B cell (primary cell): ENCODE measurements around the gene GAB3. TPM values are rescaled to one million over a fixed set of nuclear protein-coding genes. Genes with fewer than 3 reads are reported as not detected.
"Not testable (repeated sequence)": the region's sequence is repeated elsewhere in the genome, so short reads cannot be mapped to it uniquely, and the experiment has no call there.

Experiments used
- ATAC-seq: fragments of 200-7000 bp; cut with Tn5 transposase; one replicate; pipeline ENCODE4 v1.10.0; 2021; ENCODE audit warnings: low read depth, mild to moderate bottlenecking, moderate number of reproducible peaks, moderate library complexity
- CTCF ChIA-PET: fragments of 350-600 bp; sonication (Branson Sonifier 250); formaldehyde crosslinking; loops from one replicate; lab custom pipeline; 2021; ENCODE audit warnings: antibody characterized with exemption, inconsistent platforms; lab: Charles Lee
- POLR2A ChIA-PET: fragments of 350-600 bp; sonication (Branson Sonifier 250); formaldehyde crosslinking; loops from one replicate; lab custom pipeline; 2021; ENCODE audit warnings: antibody characterized with exemption; lab: Charles Lee
- DNase-seq: peaks from one replicate; pipeline ENCODE4 v3.0.0; 2013
- H2AFZ ChIP-seq: 2 replicates; pipeline ENCODE4 v1.6.1; 2012; ENCODE audit warnings: mild to moderate bottlenecking, low read depth, low read length; ENCODE audit not compliant: insufficient read depth, poor library complexity, severe bottlenecking
- H3K27ac ChIP-seq, 2 donors: 1 replicate in 1 of 2; 2 replicates in 1 of 2; pipeline ENCODE4 v1.5.1; 2012 to 2013; ENCODE audit warnings: low read length in 2 of 2, mild to moderate bottlenecking in 2 of 2, moderate library complexity in 1 of 2
- H3K27me3 ChIP-seq, 4 experiments: fragments of 200-600 bp in 1 of 4; sonication (generic) in 1 of 4; replicated peaks in 1 of 4; 1 replicate in 2 of 4; 2 replicates in 2 of 4; pipeline versions ENCODE4 v1.6.1 to v1.7.0; 2013 to 2016; ENCODE audit warnings: low read length in 3 of 4, mild to moderate bottlenecking in 2 of 4, mixed read lengths in 1 of 4, moderate library complexity in 1 of 4; ENCODE audit not compliant: insufficient read depth in 4 of 4, control insufficient read depth in 3 of 4; ENCODE audit errors: control extremely low read depth in 1 of 4
- H3K36me3 ChIP-seq, 2 experiments: replicated peaks in 1 of 2; 1 replicate in 1 of 2; 2 replicates in 1 of 2; pipeline versions ENCODE4 v1.6.1 to v1.7.1; 2013; ENCODE audit warnings: low read length in 1 of 2; ENCODE audit not compliant: insufficient read depth in 2 of 2, control insufficient read depth in 1 of 2; ENCODE audit errors: control extremely low read depth in 1 of 2, extremely low read depth in 1 of 2
- H3K4me1 ChIP-seq, 2 donors: fragments of 200-600 bp in 1 of 2; sonication (generic) in 1 of 2; 1 replicate in 1 of 2; 2 replicates in 1 of 2; pipeline versions ENCODE4 v1.5.1 to v1.6.1; 2013 to 2017; ENCODE audit warnings: low read length in 2 of 2; ENCODE audit not compliant: control insufficient read depth in 2 of 2, insufficient read depth in 2 of 2
- H3K4me2 ChIP-seq: replicated peaks from 2 replicates; pipeline ENCODE3; 2012; ENCODE audit warnings: mild to moderate bottlenecking, low read depth, low read length; ENCODE audit not compliant: poor library complexity, severe bottlenecking
- H3K4me3 ChIP-seq, 5 experiments: fragments of 200-600 bp in 1 of 5; sonication (generic) in 1 of 5; 1 replicate in 3 of 5; 2 replicates in 2 of 5; pipeline versions ENCODE4 v1.5.1 to v1.7.0; 2011 to 2016; ENCODE audit warnings: low read length in 4 of 5, mild to moderate bottlenecking in 4 of 5, low read depth in 2 of 5, control low read depth in 1 of 5, moderate library complexity in 1 of 5; ENCODE audit not compliant: insufficient read depth in 1 of 5; ENCODE audit errors: control extremely low read depth in 1 of 5, extremely low read depth in 1 of 5
- H3K79me2 ChIP-seq: fragments of 200-600 bp; sonication (generic); one replicate; pipeline ENCODE4 v1.6.0; 2016; ENCODE audit warnings: low read length; ENCODE audit not compliant: control insufficient read depth, insufficient read depth
- H3K9ac ChIP-seq: fragments of 200-600 bp; sonication (generic); 2 replicates; pipeline ENCODE4 v1.6.1; 2017; ENCODE audit warnings: mild to moderate bottlenecking, low read length, moderate library complexity
- H3K9me3 ChIP-seq, 3 donors: one replicate each; pipeline versions ENCODE4 v1.6.1 to v1.7.1; 2013; ENCODE audit warnings: low read length in 2 of 3; ENCODE audit not compliant: control insufficient read depth in 2 of 3, insufficient read depth in 1 of 3; ENCODE audit errors: control extremely low read depth in 1 of 3
- H4K20me1 ChIP-seq: 2 replicates; pipeline ENCODE4 v1.6.0; 2012; ENCODE audit warnings: mild to moderate bottlenecking, low read length; ENCODE audit not compliant: insufficient read depth, control insufficient read depth, poor library complexity, severe bottlenecking
- H3K27ac Mint-ChIP-seq: one replicate; pipeline ENCODE4 v1.8.0; 2021; ENCODE audit warnings: mixed read lengths
- H3K27me3 Mint-ChIP-seq: one replicate; pipeline ENCODE4 v1.8.0; 2021; ENCODE audit warnings: mixed read lengths
- H3K4me1 Mint-ChIP-seq: one replicate; pipeline ENCODE4 v1.8.0; 2021; ENCODE audit warnings: mixed read lengths
- H3K4me3 Mint-ChIP-seq: one replicate; pipeline ENCODE4 v1.8.0; 2021; ENCODE audit warnings: mixed read lengths
- H3K9me3 Mint-ChIP-seq: one replicate; pipeline ENCODE4 v1.8.0; 2022; ENCODE audit warnings: mixed read lengths; ENCODE audit not compliant: insufficient read depth
- EZH2 ChIP-seq: IDR thresholded peaks from 2 replicates; pipeline ENCODE4 v1.6.1; 2012; ENCODE audit warnings: borderline replicate concordance, low read depth, mild to moderate bottlenecking, moderate library complexity, low read length; ENCODE audit not compliant: insufficient read depth, poor library complexity, severe bottlenecking
- WGBS: methylation state at CpG from one replicate; pipeline ENCODE4 v1.1.5; 2013; ENCODE audit warnings: missing lambda C conversion rate; ENCODE audit not compliant: insufficient coverage; 5-methylcytosine and 5-hydroxymethylcytosine counted together
- intact Hi-C: fragments of 100-400 bp; cut with micrococcal nuclease; formaldehyde crosslinking; loops from one replicate; pipeline ENCODE4 v1.10.0; 2022
- polyA plus RNA-seq: library from polyadenylated mRNA; depleted of rRNA; stranded (reverse); fragments of >200 nt; gene quantifications from 2 replicates; pipeline ENCODE4 v1.2.3, GENCODE V29; 2012
- total RNA-seq, 2 donors: library from RNA; stranded (reverse); fragments of 120-200 nt in 1 of 2; gene quantifications; 1 replicate in 1 of 2; 2 replicates in 1 of 2; pipeline versions ENCODE4 v1.2.3 to v1.2.4, GENCODE V29; 2013 to 2022
- TF ChIP-seq, protein P1 (sequence below): fragments of 200-600 bp; IDR thresholded peaks from one replicate; pipeline ENCODE4 v1.8.0; 2022; ENCODE audit warnings: antibody characterized with exemption, mild to moderate bottlenecking

Gene GAB3
- total and polyA plus RNA-seq, 2 donors (not counting 1 experiment from before 2014, with no cell fraction given), result 13.2 to 16.5 TPM

DNA sequence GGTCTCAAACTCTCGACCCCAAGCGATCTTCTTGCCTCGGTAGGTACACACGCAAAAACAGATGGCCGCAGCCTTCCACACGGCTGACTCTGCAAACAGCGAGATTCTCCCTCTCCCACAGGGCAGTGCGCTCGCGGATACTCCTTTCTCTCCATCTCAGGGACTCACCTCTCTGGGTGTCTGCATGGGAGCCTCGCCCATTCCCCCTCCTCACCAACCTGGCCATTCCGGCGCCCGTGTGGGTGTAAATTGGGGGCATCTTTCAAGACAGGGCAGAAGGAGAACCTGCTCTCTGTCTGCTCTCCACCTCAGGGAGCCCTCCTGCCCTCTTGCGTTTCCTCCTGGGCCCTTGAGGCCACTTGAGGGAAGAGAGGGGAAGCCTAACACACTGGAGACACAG, 101.9 kb downstream of the GAB3 start:
- ChIA-PET POLR2A (no interaction called here), CTCF (no interaction called here)
- Histone ChIP-seq H3K27ac (no peak overlapping the region), H3K4me3 (no peak overlapping the region), H3K4me1 (no peaks in the 10 kb centered on the region), H3K36me3 (no peaks in the 10 kb centered on the region), H3K9ac (no peak overlapping the region), H3K4me2 (no peak overlapping the region), H4K20me1 (no peaks in the 10 kb centered on the region), H3K27me3 (no peaks in the 10 kb centered on the region), H2AFZ (no peak overlapping the region), H3K9me3 (no peaks in the 10 kb centered on the region), H3K79me2 (no peaks in the 10 kb centered on the region)
- ATAC-seq (no peak), DNase-seq (no peak)
- intact Hi-C loops, result no loop called here
- Mint-ChIP-seq H3K9me3 (no peaks in the 10 kb centered on the region), H3K4me3 (no peak overlapping the region), H3K4me1 (no peaks in the 10 kb centered on the region), H3K27me3 (no peaks in the 10 kb centered on the region), H3K27ac (no peak overlapping the region)
- TF ChIP-seq, protein P1, sequence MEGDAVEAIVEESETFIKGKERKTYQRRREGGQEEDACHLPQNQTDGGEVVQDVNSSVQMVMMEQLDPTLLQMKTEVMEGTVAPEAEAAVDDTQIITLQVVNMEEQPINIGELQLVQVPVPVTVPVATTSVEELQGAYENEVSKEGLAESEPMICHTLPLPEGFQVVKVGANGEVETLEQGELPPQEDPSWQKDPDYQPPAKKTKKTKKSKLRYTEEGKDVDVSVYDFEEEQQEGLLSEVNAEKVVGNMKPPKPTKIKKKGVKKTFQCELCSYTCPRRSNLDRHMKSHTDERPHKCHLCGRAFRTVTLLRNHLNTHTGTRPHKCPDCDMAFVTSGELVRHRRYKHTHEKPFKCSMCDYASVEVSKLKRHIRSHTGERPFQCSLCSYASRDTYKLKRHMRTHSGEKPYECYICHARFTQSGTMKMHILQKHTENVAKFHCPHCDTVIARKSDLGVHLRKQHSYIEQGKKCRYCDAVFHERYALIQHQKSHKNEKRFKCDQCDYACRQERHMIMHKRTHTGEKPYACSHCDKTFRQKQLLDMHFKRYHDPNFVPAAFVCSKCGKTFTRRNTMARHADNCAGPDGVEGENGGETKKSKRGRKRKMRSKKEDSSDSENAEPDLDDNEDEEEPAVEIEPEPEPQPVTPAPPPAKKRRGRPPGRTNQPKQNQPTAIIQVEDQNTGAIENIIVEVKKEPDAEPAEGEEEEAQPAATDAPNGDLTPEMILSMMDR, result no peak
- no peak for TF ChIP-seq EZH2
- 89% methylated on average over 4 of the region's 15 CpGs for WGBS

DNA sequence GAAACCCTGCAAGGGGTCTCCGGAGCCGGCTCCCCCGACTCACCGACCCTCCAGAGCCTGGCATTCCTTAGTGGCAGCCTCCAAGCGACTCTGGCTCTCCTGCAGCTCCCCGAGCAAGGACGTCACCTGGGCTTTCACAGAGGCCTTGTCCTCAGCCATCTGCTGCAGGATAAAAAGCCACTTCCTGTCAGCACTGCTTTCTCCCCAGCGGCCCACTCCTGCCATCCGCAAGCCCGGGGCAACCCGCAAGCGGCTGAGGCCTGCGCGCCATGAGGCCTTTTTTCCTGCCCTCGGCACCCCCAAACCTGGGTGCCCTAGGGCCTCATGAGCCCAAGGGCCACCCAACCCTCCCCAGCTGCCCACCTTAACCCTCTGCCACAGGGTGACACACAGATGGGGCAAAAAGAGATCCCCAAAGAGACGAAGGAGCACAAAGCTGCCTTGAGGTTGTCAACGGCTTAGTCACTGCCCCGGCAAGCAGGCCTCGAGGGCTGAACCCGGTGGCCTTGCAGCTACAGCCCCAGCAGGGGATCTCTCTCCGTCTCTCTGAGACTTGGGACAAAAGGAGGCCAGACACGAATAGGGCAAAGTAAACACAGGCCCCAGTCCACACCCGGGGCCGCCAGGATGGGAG, 105.0 kb downstream of the GAB3 start:
- no CpG with 5 or more reads among the region's 24 CpGs for WGBS
- H3K79me2 ChIP-seq, H3K27me3 ChIP-seq, ATAC-seq, H3K4me3 ChIP-seq, H3K9ac ChIP-seq, H3K4me3 Mint-ChIP-seq, H3K27ac ChIP-seq, H4K20me1 ChIP-seq, H3K27me3 Mint-ChIP-seq, H3K9me3 Mint-ChIP-seq, H3K27ac Mint-ChIP-seq, intact Hi-C loops, H3K4me1 Mint-ChIP-seq, H3K36me3 ChIP-seq, DNase-seq, POLR2A ChIA-PET, H3K4me2 ChIP-seq, H3K4me1 ChIP-seq, H2AFZ ChIP-seq, H3K9me3 ChIP-seq, CTCF ChIA-PET: not testable (repeated sequence)

DNA sequence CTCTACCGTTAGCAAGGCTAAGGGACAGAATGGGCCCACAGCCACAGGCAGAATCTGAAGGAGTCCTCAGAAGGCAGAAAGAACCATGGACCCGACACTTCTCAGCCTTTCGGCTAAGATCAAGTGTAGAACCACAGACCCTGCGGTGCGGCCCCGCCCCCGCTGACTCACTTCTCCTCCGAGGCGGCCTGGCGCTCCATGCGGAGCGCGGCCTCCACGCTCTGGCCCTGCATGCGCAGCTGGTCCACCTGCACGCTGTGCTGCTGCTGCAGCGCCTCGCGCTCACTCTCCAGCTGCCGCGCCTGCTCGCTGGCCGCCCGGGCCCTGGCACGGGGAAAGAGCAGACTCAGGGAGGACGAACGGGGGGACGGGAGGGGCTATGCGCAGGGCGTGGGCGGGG, 107.2 kb downstream of the GAB3 start:
- H3K4me2 ChIP-seq, ATAC-seq, POLR2A ChIA-PET, H3K27ac ChIP-seq, H3K4me3 Mint-ChIP-seq, H2AFZ ChIP-seq, H3K4me3 ChIP-seq, H3K4me1 ChIP-seq, H3K27me3 Mint-ChIP-seq, intact Hi-C loops, DNase-seq, H4K20me1 ChIP-seq, H3K9ac ChIP-seq, H3K9me3 ChIP-seq, CTCF ChIA-PET, H3K9me3 Mint-ChIP-seq, H3K27ac Mint-ChIP-seq, H3K36me3 ChIP-seq, H3K79me2 ChIP-seq, H3K4me1 Mint-ChIP-seq, H3K27me3 ChIP-seq: not testable (repeated sequence)
- no CpG with 5 or more reads among the region's 31 CpGs for WGBS
